HCT116 (cell line): ENCODE results near the gene GDF10. TPM values are rescaled to one million over a fixed set of nuclear protein-coding genes. Genes with fewer than 3 reads are reported as not detected.

Experiments
- ATAC-seq: fragments of 200-7000 bp; cut with Tn5 transposase; 2 replicates; pipeline ENCODE4 v1.9.1; 2020; ENCODE audit warnings: mild to moderate bottlenecking, moderate library complexity
- BruUV-seq: library from RNA; stranded (reverse); fragments of 400-500 nt; replicated peaks from 2 replicates; lab custom pipeline; 2021; lab: Mats Ljungman, UMichigan
- CTCF ChIA-PET: fragments of 300-600 bp; sonication (Branson Sonifier 250); formaldehyde crosslinking; loops from one replicate; lab custom pipeline; 2021; ENCODE audit warnings: antibody characterized with exemption; lab: Charles Lee
- POLR2A ChIA-PET: fragments of 300-600, 350-600 bp; sonication (Branson Sonifier 250); formaldehyde crosslinking; loops from one replicate; lab custom pipeline; 2021; ENCODE audit warnings: antibody characterized with exemption; lab: Charles Lee
- RAD21 ChIA-PET, 2 experiments: fragments of 300-600 bp; sonication (Branson Sonifier 250); formaldehyde crosslinking; loops; one replicate each; lab custom pipeline; 2023; ENCODE audit warnings: low total read pairs in 2 of 2; ENCODE audit not compliant: uncharacterized antibody in 2 of 2, unreplicated experiment in 2 of 2, low non-redundant PET in 1 of 2; lab: Charles Lee
- DNase-seq: peaks from one replicate; pipeline ENCODE4 v3.0.0-alpha.2; 2010; ENCODE audit warnings: low read depth, low spot score
- H2AFZ ChIP-seq: fragments of 200-600 bp; shearing (Covaris generic), sonication (generic); 2 replicates; pipeline ENCODE4 v1.6.1; 2017; ENCODE audit warnings: low read depth, mixed run types, mixed read lengths, antibody characterized with exemption, low read length; ENCODE audit not compliant: poor library complexity, severe bottlenecking
- H3K27ac ChIP-seq: 2 replicates; pipeline ENCODE4 v1.5.1; 2012; ENCODE audit warnings: low read depth, low read length
- H3K27me3 ChIP-seq: fragments of 200-600 bp; sonication (generic); 2 replicates; pipeline ENCODE4 v1.6.1; 2016; ENCODE audit warnings: mixed run types, low read length, mixed read lengths; ENCODE audit not compliant: insufficient read depth
- H3K36me3 ChIP-seq, 2 experiments: fragments of 200-500 bp in 1 of 2; fragments of 200-600 bp in 1 of 2; sonication (Bioruptor generic) in 1 of 2; sonication (generic) in 1 of 2; 2 replicates each; pipeline versions ENCODE4 v1.5.1 to v1.6.1; 2014 to 2016; ENCODE audit warnings: low read length in 2 of 2, inconsistent platforms in 1 of 2, mixed read lengths in 1 of 2, mixed run types in 1 of 2; ENCODE audit not compliant: insufficient read depth in 2 of 2, control insufficient read depth in 1 of 2
- H3K4me1 ChIP-seq, 2 experiments: fragments of 200-600 bp in 1 of 2; sonication (generic) in 1 of 2; 2 replicates each; pipeline versions ENCODE4 v1.5.1 to v1.6.1; 2012 to 2017; ENCODE audit warnings: low read length in 2 of 2, inconsistent platforms in 1 of 2, mild to moderate bottlenecking in 1 of 2, mixed read lengths in 1 of 2, mixed run types in 1 of 2, moderate library complexity in 1 of 2; ENCODE audit not compliant: insufficient read depth in 2 of 2, control insufficient read depth in 1 of 2
- H3K4me2 ChIP-seq: fragments of 200-600 bp; sonication (generic); 2 replicates; pipeline ENCODE4 v1.6.1; 2017; ENCODE audit warnings: mixed run types, low read length, mixed read lengths
- H3K4me3 ChIP-seq, 2 experiments: fragments of 200-600 bp in 1 of 2; sonication (generic) in 1 of 2; replicated peaks in 1 of 2; 2 replicates each; pipeline ENCODE4 v1.5.1; 2011 to 2016; ENCODE audit warnings: low read length in 2 of 2, control low read depth in 1 of 2, low read depth in 1 of 2, mild to moderate bottlenecking in 1 of 2, mixed read lengths in 1 of 2, mixed run types in 1 of 2
- H3K79me2 ChIP-seq: fragments of 200-600 bp; sonication (generic); 2 replicates; pipeline ENCODE4 v1.6.1; 2017; ENCODE audit warnings: mild to moderate bottlenecking, mixed run types, low read length, moderate library complexity, mixed read lengths; ENCODE audit not compliant: insufficient read depth
- H3K9ac ChIP-seq: fragments of 200-600 bp; sonication (generic); 2 replicates; pipeline ENCODE4 v1.6.1; 2016; ENCODE audit warnings: low read length, mixed read lengths
- H3K9me2 ChIP-seq: fragments of 200-600 bp; sonication (generic), shearing (Covaris generic); 2 replicates; pipeline ENCODE4 v1.6.1; 2017; ENCODE audit warnings: mixed run types, mild to moderate bottlenecking, moderate library complexity; ENCODE audit not compliant: insufficient read depth
- H3K9me3 ChIP-seq, 2 experiments: fragments of 200-500 bp in 1 of 2; fragments of 200-600 bp in 1 of 2; sonication (Bioruptor generic) in 1 of 2; sonication (generic) in 1 of 2; 2 replicates each; pipeline ENCODE4 v1.6.1; 2014 to 2017; ENCODE audit warnings: low read length in 2 of 2, mixed read lengths in 2 of 2, inconsistent platforms in 1 of 2, low read depth in 1 of 2, mild to moderate bottlenecking in 1 of 2, mixed run types in 1 of 2, moderate library complexity in 1 of 2; ENCODE audit not compliant: control insufficient read depth in 1 of 2, insufficient read depth in 1 of 2
- H4K20me1 ChIP-seq: fragments of 200-600 bp; sonication (generic), shearing (Covaris generic); 2 replicates; pipeline ENCODE4 v1.6.1; 2017; ENCODE audit warnings: mixed run types, mild to moderate bottlenecking, moderate library complexity; ENCODE audit not compliant: insufficient read depth
- ELF1 ChIP-seq: IDR thresholded peaks from 2 replicates; pipeline ENCODE4 v1.6.1; 2012; ENCODE audit warnings: low read depth, borderline replicate concordance
- FOSL1 ChIP-seq: IDR thresholded peaks from 2 replicates; pipeline ENCODE4 v1.6.1; 2012; ENCODE audit warnings: low read depth
- POLR2AphosphoS5 ChIP-seq: IDR thresholded peaks from 2 replicates; pipeline ENCODE4 v1.6.1; 2011; ENCODE audit warnings: mild to moderate bottlenecking, low read depth, low read length, moderate library complexity
- RAD21 ChIP-seq: IDR thresholded peaks from 2 replicates; pipeline ENCODE4 v1.6.1; 2012; ENCODE audit warnings: low read depth, mild to moderate bottlenecking
- SIN3A ChIP-seq: IDR thresholded peaks from 2 replicates; pipeline ENCODE4 v1.6.1; 2012; ENCODE audit warnings: low read depth
- TCF7L2 ChIP-seq: IDR thresholded peaks from 2 replicates; pipeline ENCODE4 v1.7.0; 2011; ENCODE audit warnings: borderline replicate concordance, inconsistent platforms; ENCODE audit not compliant: insufficient read depth, insufficient read length; ENCODE audit errors: extremely low read depth
- YY1 ChIP-seq: IDR thresholded peaks from 2 replicates; pipeline ENCODE4 v1.6.1; 2011; ENCODE audit warnings: low read length, low read depth, moderate library complexity, mild to moderate bottlenecking; ENCODE audit not compliant: insufficient replicate concordance; ENCODE audit errors: extremely low read depth
- ZFX ChIP-seq: fragments of 450-650 bp; IDR thresholded peaks from 2 replicates; pipeline ENCODE4 v1.6.1; 2017
- ZNF274 ChIP-seq: fragments of 200-500 bp; sonication (Bioruptor generic); IDR thresholded peaks from 2 replicates; pipeline ENCODE4 v1.6.1; 2014; ENCODE audit warnings: mild to moderate bottlenecking, low read depth, low read length, inconsistent platforms
- intact Hi-C: fragments of 100-400 bp; cut with micrococcal nuclease; formaldehyde crosslinking; loops from 2 replicates; pipeline ENCODE4 v1.10.0; 2022
- total RNA-seq: library from RNA; stranded (reverse); gene quantifications from one replicate; pipeline ENCODE4 v1.2.1, GENCODE V29; 2021; ENCODE audit not compliant: unreplicated experiment
- TF ChIP-seq, protein P1 (sequence below), 3 experiments: fragments of 200-600 bp in 1 of 3; sonication (generic) in 1 of 3; IDR thresholded peaks in 2 of 3; conservative IDR thresholded peaks in 1 of 3; 2 replicates each; pipeline ENCODE4 v1.5.1; 2012 to 2017; ENCODE audit warnings: low read depth in 2 of 3, low read length in 2 of 3, antibody characterized with exemption in 1 of 3, borderline replicate concordance in 1 of 3, control low read depth in 1 of 3, mild to moderate bottlenecking in 1 of 3, mixed read lengths in 1 of 3, mixed run types in 1 of 3, moderate library complexity in 1 of 3; ENCODE audit not compliant: insufficient read depth in 1 of 3
- TF ChIP-seq, protein P2 (sequence below): IDR thresholded peaks from 2 replicates; pipeline ENCODE4 v1.6.1; 2012; ENCODE audit warnings: low read depth

The GDF10 gene
- total RNA-seq, 1 experiment from 2014 or later: not detected

DNA sequence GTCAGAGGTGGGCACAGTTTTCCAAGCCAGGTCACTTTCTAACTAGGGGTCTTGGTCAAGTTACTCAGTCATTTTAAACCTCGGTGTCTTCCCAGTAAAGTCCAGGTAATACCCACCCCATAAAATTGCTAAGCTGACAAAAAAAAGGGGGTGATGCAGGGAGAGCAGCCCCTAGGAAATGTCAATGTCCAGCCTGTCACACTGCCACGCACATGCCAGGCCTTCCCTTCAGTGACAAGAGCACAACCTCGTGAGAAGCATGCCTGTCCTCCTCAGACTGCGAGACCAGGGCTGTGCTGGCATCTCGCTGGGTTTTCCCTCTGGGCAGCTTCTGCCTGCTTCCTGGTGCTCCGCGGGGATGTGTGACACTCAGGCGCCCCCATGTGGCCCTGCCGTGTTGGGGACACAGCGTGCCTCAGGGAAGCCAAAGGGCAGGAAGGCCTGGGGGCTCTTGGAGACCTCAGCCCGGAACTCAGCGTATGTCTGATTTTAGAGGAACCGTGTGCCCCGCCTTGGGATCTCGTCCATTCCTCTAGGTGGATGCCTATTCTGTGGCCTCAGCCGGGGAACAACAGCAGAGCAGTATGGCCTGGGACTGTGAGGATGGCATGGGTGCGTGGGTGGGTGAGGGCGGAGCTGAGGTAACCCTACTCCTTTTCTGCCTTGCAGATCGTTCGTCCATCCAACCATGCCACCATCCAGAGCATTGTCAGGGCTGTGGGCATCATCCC is 12.1 kb downstream of the GDF10 start:
- Histone ChIP-seq H3K36me3 (no peaks in the 10 kb centered on the region), H3K27me3 (peaks cover 6% of the 10 kb centered on the region; the same call in 1 of the 2 replicates), H3K27ac (no peak overlapping the region), H3K4me2 (no peak overlapping the region), H2AFZ (peak overlapping the region; percentile 11), H4K20me1 (no peaks in the 10 kb centered on the region), H3K79me2 (no peaks in the 10 kb centered on the region), H3K9me2 (no peaks in the 10 kb centered on the region), H3K4me3 (no peak overlapping the region), H3K9ac (no peak overlapping the region), H3K9me3 (no peaks in the 10 kb centered on the region), H3K4me1 (no peaks in the 10 kb centered on the region; a peak in 1 of 4 replicates)
- ATAC-seq: peak; percentile 91
- intact Hi-C loops: loop anchor here (1.0 to 2.0 kb wide), 2 partner anchors 265 to 288 kb away; no protein-coding TSS in a partner anchor
- DNase-seq: peak; percentile 31
- ChIA-PET POLR2A (interaction anchor here (1.0 kb wide), 1 partner anchor 264 kb away, joined by 3 read pairs; no protein-coding TSS in a partner anchor), RAD21 (interaction anchor here (1.0 to 3.0 kb wide), 5 partner anchors 264 to 288 kb away, joined by 3 to 22 read pairs (median 5); no protein-coding TSS in a partner anchor), CTCF (interaction anchor here (0.6 to 4.5 kb wide), 8 partner anchors 29 to 319 kb away, joined by 3 to 51 read pairs (median 4); no protein-coding TSS in a partner anchor)
- TF ChIP-seq RAD21: peak; percentile 86
- TF ChIP-seq, protein P1, sequence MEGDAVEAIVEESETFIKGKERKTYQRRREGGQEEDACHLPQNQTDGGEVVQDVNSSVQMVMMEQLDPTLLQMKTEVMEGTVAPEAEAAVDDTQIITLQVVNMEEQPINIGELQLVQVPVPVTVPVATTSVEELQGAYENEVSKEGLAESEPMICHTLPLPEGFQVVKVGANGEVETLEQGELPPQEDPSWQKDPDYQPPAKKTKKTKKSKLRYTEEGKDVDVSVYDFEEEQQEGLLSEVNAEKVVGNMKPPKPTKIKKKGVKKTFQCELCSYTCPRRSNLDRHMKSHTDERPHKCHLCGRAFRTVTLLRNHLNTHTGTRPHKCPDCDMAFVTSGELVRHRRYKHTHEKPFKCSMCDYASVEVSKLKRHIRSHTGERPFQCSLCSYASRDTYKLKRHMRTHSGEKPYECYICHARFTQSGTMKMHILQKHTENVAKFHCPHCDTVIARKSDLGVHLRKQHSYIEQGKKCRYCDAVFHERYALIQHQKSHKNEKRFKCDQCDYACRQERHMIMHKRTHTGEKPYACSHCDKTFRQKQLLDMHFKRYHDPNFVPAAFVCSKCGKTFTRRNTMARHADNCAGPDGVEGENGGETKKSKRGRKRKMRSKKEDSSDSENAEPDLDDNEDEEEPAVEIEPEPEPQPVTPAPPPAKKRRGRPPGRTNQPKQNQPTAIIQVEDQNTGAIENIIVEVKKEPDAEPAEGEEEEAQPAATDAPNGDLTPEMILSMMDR (IDR thresholded peaks at IDR 0.05 in 2 of 3, conservative IDR thresholded peaks at IDR 0.05 in 1 of 3; ENCODE audit: borderline replicate concordance in 1 of 3, insufficient read depth in 1 of 3, low read depth in 2 of 3, low read length in 2 of 3): peak; percentile 63 to 76 (median 66)
- TF ChIP-seq TCF7L2: no peak
- BruUV-seq: no TSS peak

DNA sequence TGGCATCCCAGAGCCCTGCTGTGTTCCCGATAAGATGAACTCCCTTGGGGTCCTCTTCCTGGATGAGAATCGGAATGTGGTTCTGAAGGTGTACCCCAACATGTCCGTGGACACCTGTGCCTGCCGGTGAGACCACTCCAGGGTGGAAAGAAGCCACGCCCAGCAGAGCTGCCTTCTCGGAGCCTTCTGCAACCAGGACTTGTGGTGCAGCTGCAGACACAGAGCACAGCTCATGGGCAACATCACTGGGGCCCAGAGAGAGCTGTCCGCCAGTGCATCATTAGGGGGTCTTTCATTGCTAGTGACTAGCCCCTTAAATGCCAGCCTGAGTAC is 12.6 kb downstream of the GDF10 start:
- H3K4me1 ChIP-seq: no peaks in the 10 kb centered on the region; a peak in 1 of 4 replicates
- no peak overlapping the region for H2AFZ ChIP-seq
- RAD21 ChIA-PET: interaction anchor here (1.1 to 3.0 kb wide), 4 partner anchors 265 to 288 kb away, joined by 3 to 22 read pairs (median 7); no protein-coding TSS in a partner anchor
- POLR2A ChIA-PET: interaction anchor here (1.0 kb wide), 1 partner anchor 265 kb away, joined by 3 read pairs; no protein-coding TSS in a partner anchor
- H3K36me3 ChIP-seq: no peaks in the 10 kb centered on the region
- H3K9me3 ChIP-seq: no peaks in the 10 kb centered on the region
- no TSS peak for BruUV-seq
- intact Hi-C loops: loop anchor here (1.0 to 2.0 kb wide), 2 partner anchors 266 to 288 kb away; no protein-coding TSS in a partner anchor
- H3K79me2 ChIP-seq: no peaks in the 10 kb centered on the region
- ATAC-seq (no peak), DNase-seq (no peak)
- no peak overlapping the region for H3K9ac ChIP-seq
- H3K27me3 ChIP-seq: peaks cover 3% of the 10 kb centered on the region; the same call in 1 of the 2 replicates
- H3K4me2 ChIP-seq: no peak overlapping the region
- CTCF ChIA-PET: interaction anchor here (1.5 to 4.5 kb wide), 2 partner anchors 265 to 278 kb away, joined by 3 to 51 read pairs; no protein-coding TSS in a partner anchor
- H3K9me2 ChIP-seq: no peaks in the 10 kb centered on the region
- no peak overlapping the region for H3K27ac ChIP-seq
- no peaks in the 10 kb centered on the region for H4K20me1 ChIP-seq
- no peak overlapping the region for H3K4me3 ChIP-seq
- TF ChIP-seq, protein P2, sequence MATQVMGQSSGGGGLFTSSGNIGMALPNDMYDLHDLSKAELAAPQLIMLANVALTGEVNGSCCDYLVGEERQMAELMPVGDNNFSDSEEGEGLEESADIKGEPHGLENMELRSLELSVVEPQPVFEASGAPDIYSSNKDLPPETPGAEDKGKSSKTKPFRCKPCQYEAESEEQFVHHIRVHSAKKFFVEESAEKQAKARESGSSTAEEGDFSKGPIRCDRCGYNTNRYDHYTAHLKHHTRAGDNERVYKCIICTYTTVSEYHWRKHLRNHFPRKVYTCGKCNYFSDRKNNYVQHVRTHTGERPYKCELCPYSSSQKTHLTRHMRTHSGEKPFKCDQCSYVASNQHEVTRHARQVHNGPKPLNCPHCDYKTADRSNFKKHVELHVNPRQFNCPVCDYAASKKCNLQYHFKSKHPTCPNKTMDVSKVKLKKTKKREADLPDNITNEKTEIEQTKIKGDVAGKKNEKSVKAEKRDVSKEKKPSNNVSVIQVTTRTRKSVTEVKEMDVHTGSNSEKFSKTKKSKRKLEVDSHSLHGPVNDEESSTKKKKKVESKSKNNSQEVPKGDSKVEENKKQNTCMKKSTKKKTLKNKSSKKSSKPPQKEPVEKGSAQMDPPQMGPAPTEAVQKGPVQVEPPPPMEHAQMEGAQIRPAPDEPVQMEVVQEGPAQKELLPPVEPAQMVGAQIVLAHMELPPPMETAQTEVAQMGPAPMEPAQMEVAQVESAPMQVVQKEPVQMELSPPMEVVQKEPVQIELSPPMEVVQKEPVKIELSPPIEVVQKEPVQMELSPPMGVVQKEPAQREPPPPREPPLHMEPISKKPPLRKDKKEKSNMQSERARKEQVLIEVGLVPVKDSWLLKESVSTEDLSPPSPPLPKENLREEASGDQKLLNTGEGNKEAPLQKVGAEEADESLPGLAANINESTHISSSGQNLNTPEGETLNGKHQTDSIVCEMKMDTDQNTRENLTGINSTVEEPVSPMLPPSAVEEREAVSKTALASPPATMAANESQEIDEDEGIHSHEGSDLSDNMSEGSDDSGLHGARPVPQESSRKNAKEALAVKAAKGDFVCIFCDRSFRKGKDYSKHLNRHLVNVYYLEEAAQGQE: no peak
- TF ChIP-seq ZNF274 (no peak), TCF7L2 (no peak), POLR2AphosphoS5 (no peak), ELF1 (no peak), FOSL1 (no peak), YY1 (no peak), SIN3A (no peak), ZFX (no peak)
